NCI-H82 treated with DMSO at 0.1 percent for 48 hours (cell line): ENCODE data around the gene ZNF749.

Experiments used
- DNase-seq: peaks from one replicate; lab custom pipeline; 2025; ENCODE audit not compliant: unreplicated experiment; lab: John Stamatoyannopoulos, UW

ZNF749 gene

GRCh38 chr19:57435062-57435978, at the start of gene ZNF749:
TSS of gene ZNF749 (plus strand) at chr19:57435325. CDS start at chr19:57435579, 254 bp downstream.
- peak; percentile 98 for DNase-seq

- no peak for DNase-seq
Observed at GRCh38 chr19:57389194-57389729, 45.9 kb upstream of the ZNF749 start.

GRCh38 chr19:57389730-57390598, 45.2 kb upstream of the ZNF749 start, which contains the start of gene ZNF548:
TSS of gene ZNF548 (plus strand) at chr19:57389854. CDS start at chr19:57390100, 246 bp downstream.
- DNase-seq = peak; percentile 95

GRCh38 chr19:57395710-57396109, 39.4 kb upstream of the ZNF749 start:
- no peak for DNase-seq

- DNase-seq = no peak
Observed at GRCh38 chr19:57398868-57399267, 36.3 kb upstream of the ZNF749 start.

GRCh38 chr19:57403737-57404563, 31.2 kb upstream of the ZNF749 start:
- no peak for DNase-seq

- DNase-seq = peak; percentile 32
Observed at GRCh38 chr19:57406516-57407123, 28.5 kb upstream of the ZNF749 start.

- DNase-seq = peak; percentile 90
Observed at GRCh38 chr19:57410877-57411671, 24.1 kb upstream of the ZNF749 start, which contains the start of gene ZNF17. TSS of gene ZNF17 (plus strand) at chr19:57411161. CDS start at chr19:57413616, 2,455 bp downstream.

GRCh38 chr19:57419439-57419838, 15.7 kb upstream of the ZNF749 start:
- DNase-seq = no peak

GRCh38 chr19:57421037-57421436, 14.1 kb upstream of the ZNF749 start:
- no peak for DNase-seq

- no peak for DNase-seq
Observed at GRCh38 chr19:57434386-57435061, 601 bp upstream of the ZNF749 start.

- no peak for DNase-seq
Observed at GRCh38 chr19:57436417-57436816, 1.3 kb downstream of the ZNF749 start.

- DNase-seq = no peak
Observed at GRCh38 chr19:57437931-57438330, 2.8 kb downstream of the ZNF749 start.

GRCh38 chr19:57438925-57439324, 3.8 kb downstream of the ZNF749 start:
- no peak for DNase-seq

GRCh38 chr19:57441979-57442752, 7.0 kb downstream of the ZNF749 start:
- DNase-seq = no peak

GRCh38 chr19:57443121-57443696, 8.1 kb downstream of the ZNF749 start:
- no peak for DNase-seq

GRCh38 chr19:57452307-57452706, 17.2 kb downstream of the ZNF749 start:
- no peak for DNase-seq
